DMS53 treated with DMSO at 0.1 percent for 48 hours (cell line): ENCODE results near the gene GAN.
"Not testable (repeated sequence)": the region's sequence is repeated elsewhere in the genome, so short reads cannot be mapped to it uniquely, and the experiment has no call there.

Source experiments
- DNase-seq: peaks from one replicate; lab custom pipeline; 2025; ENCODE audit not compliant: unreplicated experiment; lab: John Stamatoyannopoulos, UW

GAN gene

GRCh38 chr16:81307770-81308169, 7.0 kb upstream of the GAN start:
- DNase-seq, result no peak

GRCh38 chr16:81310045-81310644, 4.6 kb upstream of the GAN start:
- DNase-seq, result no peak

- DNase-seq, result no peak
These were observed 3.0 kb upstream of the GAN start for GRCh38 chr16:81311762-81312161.

- DNase-seq, result no peak
These were observed 810 bp upstream of the GAN start for GRCh38 chr16:81313701-81314602.

- DNase-seq, result no peak
These were observed 761 bp downstream of the GAN start for GRCh38 chr16:81315271-81316175.

GRCh38 chr16:81316176-81316496, 1.4 kb downstream of the GAN start:
- no peak for DNase-seq

- no peak for DNase-seq
These were observed 3.9 kb downstream of the GAN start for GRCh38 chr16:81318711-81319110.

GRCh38 chr16:81319221-81319912, 4.6 kb downstream of the GAN start:
- no peak for DNase-seq

GRCh38 chr16:81321039-81321438, 6.3 kb downstream of the GAN start:
- DNase-seq, result no peak

GRCh38 chr16:81321536-81321935, 6.8 kb downstream of the GAN start:
- no peak for DNase-seq

GRCh38 chr16:81324808-81325207, 10.0 kb downstream of the GAN start:
- no peak for DNase-seq

GRCh38 chr16:81327011-81327410, 12.2 kb downstream of the GAN start:
- DNase-seq, result no peak

GRCh38 chr16:81327447-81328196, 12.9 kb downstream of the GAN start:
- no peak for DNase-seq

- DNase-seq, result no peak
These were observed 15.2 kb downstream of the GAN start for GRCh38 chr16:81329947-81330346.

- no peak for DNase-seq
These were observed 18.6 kb downstream of the GAN start for GRCh38 chr16:81333356-81333755.

- DNase-seq, result no peak
These were observed 20.9 kb downstream of the GAN start for GRCh38 chr16:81335669-81336068.

- DNase-seq, result no peak
These were observed 22.3 kb downstream of the GAN start for GRCh38 chr16:81337097-81337496.

- not testable (repeated sequence) for DNase-seq
These were observed 30.4 kb downstream of the GAN start for GRCh38 chr16:81345172-81345571.

GRCh38 chr16:81347425-81347824, 32.7 kb downstream of the GAN start:
- no peak for DNase-seq

- DNase-seq, result no peak
These were observed 35.0 kb downstream of the GAN start for GRCh38 chr16:81349608-81350305.
